ENCODE measurements around the gene GAS5. TPM values are rescaled to one million over a fixed set of nuclear protein-coding genes. Genes with fewer than 3 reads are reported as not detected.

Gene GAS5
- total RNA-seq, 1 donor from 2014 or later, result 479 TPM

- Mint-ChIP-seq H3K4me3 (peak within 1 kb of the TSS; percentile 94), H3K36me3 (ENCODE audit: low read depth) (no peaks in the 10 kb centered on the region), H3K27ac (ENCODE audit: unreplicated experiment) (peak within 1 kb of the TSS; percentile 98), H3K9me3 (no peaks in the 10 kb centered on the region), H3K27me3 (ENCODE audit: low read depth) (no peaks in the 10 kb centered on the region), H3K4me1 (peaks cover 41% of the 10 kb centered on the region)
- no peak for TF ChIP-seq CTCF (conservative IDR thresholded peaks at IDR 0.05)
- DNase-seq (ENCODE audit: low read depth, low spot score), result peak; percentile 73
Measured at GRCh38 chr1:173824315-173825081, 43.3 kb downstream of the GAS5 start, which contains the start of the genes CENPL and DARS2. Gene CENPL, minus strand, starts transcription at chr1:173824883. Its CDS starts 13,584 bp downstream, at chr1:173811299. Gene DARS2, plus strand, starts transcription at chr1:173824673. Its CDS starts 557 bp downstream, at chr1:173825230.

- H3K27me3 Mint-ChIP-seq (ENCODE audit: low read depth), result no peaks in the 10 kb centered on the region
- peak overlapping the region; percentile 98 for H3K27ac Mint-ChIP-seq (ENCODE audit: unreplicated experiment)
- DNase-seq (ENCODE audit: low read depth, low spot score), result no peak
- peak overlapping the region; percentile 94 for H3K4me3 Mint-ChIP-seq
- H3K4me1 Mint-ChIP-seq, result peaks cover 41% of the 10 kb centered on the region
- H3K36me3 Mint-ChIP-seq (ENCODE audit: low read depth), result no peaks in the 10 kb centered on the region
- TF ChIP-seq CTCF (conservative IDR thresholded peaks at IDR 0.05), result no peak
- H3K9me3 Mint-ChIP-seq, result no peaks in the 10 kb centered on the region
Measured at GRCh38 chr1:173823781-173824314, 43.9 kb downstream of the GAS5 start.

- Mint-ChIP-seq H3K9me3 (no peaks in the 10 kb centered on the region), H3K4me1 (peaks cover 35% of the 10 kb centered on the region), H3K27ac (ENCODE audit: unreplicated experiment) (no peak overlapping the region), H3K36me3 (ENCODE audit: low read depth) (peaks cover 8% of the 10 kb centered on the region), H3K4me3 (peak overlapping the region; percentile 27), H3K27me3 (ENCODE audit: low read depth) (no peaks in the 10 kb centered on the region)
- TF ChIP-seq CTCF (conservative IDR thresholded peaks at IDR 0.05), result no peak
- no peak for DNase-seq (ENCODE audit: low read depth, low spot score)
Measured at GRCh38 chr1:173821680-173822079, 46.1 kb downstream of the GAS5 start.

- Mint-ChIP-seq H3K4me1 (peaks cover 26% of the 10 kb centered on the region), H3K27me3 (ENCODE audit: low read depth) (no peaks in the 10 kb centered on the region), H3K9me3 (peaks cover 14% of the 10 kb centered on the region), H3K36me3 (ENCODE audit: low read depth) (peaks cover 37% of the 10 kb centered on the region), H3K27ac (ENCODE audit: unreplicated experiment) (no peak overlapping the region), H3K4me3 (no peak overlapping the region)
- no peak for TF ChIP-seq CTCF (conservative IDR thresholded peaks at IDR 0.05)
- no peak for DNase-seq (ENCODE audit: low read depth, low spot score)
Measured at GRCh38 chr1:173818459-173818858, 49.3 kb downstream of the GAS5 start.

Other genes starting within 250 kb of the GAS5 start
- gene TEX50, start 232.7 kb downstream of the GAS5 start, total RNA-seq, result not detected in 2 replicates
- gene ANKRD45, start 198.1 kb downstream of the GAS5 start, total RNA-seq, result 2.7 and 3.2 TPM in 2 replicates
- 21.5 and 21.9 TPM in 2 replicates for gene KLHL20, start 153.0 kb downstream of the GAS5 start, total RNA-seq
- 33.8 and 34.0 TPM in 2 replicates for gene DARS2, start 43.3 kb downstream of the GAS5 start, total RNA-seq
- 24.3 and 24.8 TPM in 2 replicates for gene CENPL, start 43.1 kb downstream of the GAS5 start, total RNA-seq
- gene ZBTB37, start 391 bp upstream of the GAS5 start, total RNA-seq, result 15.7 and 18.3 TPM in 2 replicates
- 0.18 TPM in 1 of 2 replicates, not detected in the other for gene SERPINC1, start 49.3 kb upstream of the GAS5 start, total RNA-seq
- gene RC3H1, start 154.4 kb upstream of the GAS5 start, total RNA-seq, result 35.1 and 35.2 TPM in 2 replicates